GM21723 (cell line): ENCODE data around the gene DHRS7B.
"Not testable (repeated sequence)": the region's sequence is repeated elsewhere in the genome, so short reads cannot be mapped to it uniquely, and the experiment has no call there.

Experiments used
- ATAC-seq: cut with Tn5 transposase; IDR thresholded peaks from one replicate; pipeline ENCODE4 v1.9.1; 2021; ENCODE audit warnings: mild to moderate bottlenecking, moderate library complexity; ENCODE audit not compliant: unreplicated experiment

Gene DHRS7B

DNA sequence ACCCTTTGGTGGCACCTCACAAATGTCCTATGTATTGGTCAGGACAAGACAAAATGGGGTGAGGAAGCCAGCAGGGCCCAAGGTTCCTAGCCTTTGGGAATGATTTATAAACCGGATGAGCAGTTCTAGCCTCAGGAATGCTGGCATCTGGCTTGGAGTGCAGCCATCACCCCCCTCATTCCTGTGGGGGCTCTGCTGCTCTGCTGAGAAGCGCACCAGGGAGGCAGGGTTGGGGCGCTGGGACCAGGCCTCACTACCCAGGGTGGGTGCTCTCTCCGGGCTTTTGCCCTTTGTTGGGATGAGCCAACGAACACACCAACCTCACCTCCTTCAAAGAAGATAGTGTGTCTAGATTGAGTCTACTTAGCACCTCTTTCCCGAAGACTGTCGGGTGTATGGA, 47.9 kb downstream of the DHRS7B start:
- ATAC-seq, result no peak

DNA sequence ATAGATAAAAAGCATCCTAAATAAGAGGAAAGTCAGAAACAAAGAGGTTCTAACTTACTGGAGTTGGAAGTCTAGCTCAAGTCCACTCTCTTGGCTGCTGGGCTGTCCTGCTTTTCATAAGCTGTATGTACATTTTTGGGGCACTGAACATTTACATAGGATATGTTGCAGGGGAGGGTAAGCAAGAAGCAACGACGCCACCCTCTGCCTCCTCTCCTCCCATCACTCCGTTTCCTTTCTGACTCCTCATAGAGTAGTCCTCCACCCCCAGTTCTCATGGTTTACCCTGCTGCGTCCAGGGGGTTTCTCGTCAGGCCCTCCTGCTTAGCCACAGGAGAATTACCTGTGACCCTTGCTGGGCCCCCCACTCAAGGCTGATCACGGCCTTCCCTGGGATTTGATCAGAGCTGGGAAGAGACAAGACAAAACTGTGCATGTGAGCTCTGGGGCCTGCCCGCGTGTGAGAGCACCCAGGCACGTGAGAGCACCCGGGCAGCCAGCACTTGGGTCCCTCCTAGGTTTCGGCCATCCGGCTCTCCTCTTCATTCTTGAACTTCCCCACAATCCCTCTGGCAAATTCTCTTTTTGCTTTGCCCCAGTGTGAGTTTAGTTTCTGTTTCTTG, 50.1 kb downstream of the DHRS7B start:
- no peak for ATAC-seq

DNA sequence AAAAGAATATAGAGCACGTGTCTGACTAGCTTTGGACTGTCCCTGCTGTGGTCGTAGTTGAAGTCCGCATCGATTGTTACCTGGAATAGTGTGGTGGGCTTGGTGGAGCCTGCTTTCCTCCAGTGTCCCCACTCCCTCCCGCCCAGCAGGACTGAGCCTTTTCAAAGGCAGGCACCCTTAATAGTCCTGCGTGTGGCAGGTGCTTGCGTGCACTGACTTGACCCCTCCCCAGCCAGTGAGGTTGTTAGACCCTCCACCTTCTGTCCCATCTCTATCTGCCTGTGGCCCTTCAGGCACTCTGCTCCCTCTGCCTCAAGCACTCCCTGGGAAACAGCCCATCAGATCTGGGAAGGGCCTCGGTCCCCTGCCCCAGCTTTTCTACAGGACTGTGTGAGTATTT, 50.6 kb downstream of the DHRS7B start:
- ATAC-seq, result no peak

DNA sequence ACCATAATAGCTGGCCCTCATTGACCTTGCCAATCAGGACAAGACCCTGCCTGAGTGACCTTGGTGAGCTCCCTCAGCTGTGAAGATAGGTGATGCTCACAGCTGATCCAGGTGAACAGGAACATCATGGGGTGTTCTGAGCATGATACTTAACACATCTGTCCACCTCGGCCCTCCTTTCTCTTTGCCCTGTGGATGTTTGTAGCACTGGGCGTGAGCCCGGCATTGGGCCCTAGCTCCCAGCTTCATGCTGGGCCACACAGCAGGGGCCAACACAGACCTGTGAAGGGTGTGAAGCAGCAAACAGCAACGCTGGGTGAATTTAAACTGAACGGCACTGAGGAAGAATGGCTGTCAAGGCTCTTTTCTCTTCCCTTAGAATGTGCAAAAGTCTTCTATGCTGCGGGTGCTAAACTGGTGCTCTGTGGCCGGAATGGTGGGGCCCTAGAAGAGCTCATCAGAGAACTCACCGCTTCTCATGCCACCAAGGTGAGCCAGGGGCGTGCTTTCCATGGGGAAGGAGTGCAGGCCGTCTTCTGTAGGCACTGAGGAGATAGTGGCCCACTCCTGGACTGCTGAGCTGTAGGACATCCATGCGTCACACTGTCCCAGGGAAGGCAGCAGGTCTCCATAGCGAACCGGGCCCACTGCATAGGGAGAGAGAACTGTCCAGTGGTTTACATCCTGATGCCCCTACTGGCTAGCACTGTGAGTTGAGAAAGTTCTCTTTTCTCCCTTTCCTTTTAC, 51.3 kb downstream of the DHRS7B start:
- no peak for ATAC-seq

DNA sequence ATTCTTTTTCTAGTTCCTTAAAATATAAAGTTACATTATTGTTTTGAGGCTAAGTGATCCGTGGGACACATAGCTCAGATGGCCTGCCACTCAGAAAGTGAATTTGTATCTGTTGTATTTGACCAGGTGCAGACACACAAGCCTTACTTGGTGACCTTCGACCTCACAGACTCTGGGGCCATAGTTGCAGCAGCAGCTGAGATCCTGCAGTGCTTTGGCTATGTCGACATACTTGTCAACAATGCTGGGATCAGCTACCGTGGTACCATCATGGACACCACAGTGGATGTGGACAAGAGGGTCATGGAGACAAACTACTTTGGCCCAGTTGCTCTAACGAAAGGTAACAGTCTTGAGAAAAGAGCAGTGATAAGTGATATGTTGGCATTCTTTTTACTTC, 56.7 kb downstream of the DHRS7B start:
- no peak for ATAC-seq

DNA sequence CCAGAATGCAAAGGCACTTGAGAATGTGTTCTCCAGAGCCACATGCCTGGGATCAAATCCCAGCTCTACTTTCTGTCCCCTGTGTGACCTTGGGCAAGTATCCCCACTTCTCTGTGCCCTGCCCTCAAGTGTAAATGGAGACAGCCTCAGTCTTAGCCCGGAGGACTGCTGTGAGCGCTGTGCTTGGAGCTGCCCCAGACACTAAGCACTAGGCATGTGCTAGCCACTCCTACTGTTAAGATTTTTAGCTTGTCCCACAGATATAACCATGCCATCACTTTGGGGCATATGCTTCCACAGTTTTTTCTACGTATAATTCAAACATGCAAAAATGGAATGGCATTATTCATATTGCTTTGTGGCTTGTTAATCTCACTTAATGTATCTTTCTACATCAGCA, 57.8 kb downstream of the DHRS7B start:
- no peak for ATAC-seq

DNA sequence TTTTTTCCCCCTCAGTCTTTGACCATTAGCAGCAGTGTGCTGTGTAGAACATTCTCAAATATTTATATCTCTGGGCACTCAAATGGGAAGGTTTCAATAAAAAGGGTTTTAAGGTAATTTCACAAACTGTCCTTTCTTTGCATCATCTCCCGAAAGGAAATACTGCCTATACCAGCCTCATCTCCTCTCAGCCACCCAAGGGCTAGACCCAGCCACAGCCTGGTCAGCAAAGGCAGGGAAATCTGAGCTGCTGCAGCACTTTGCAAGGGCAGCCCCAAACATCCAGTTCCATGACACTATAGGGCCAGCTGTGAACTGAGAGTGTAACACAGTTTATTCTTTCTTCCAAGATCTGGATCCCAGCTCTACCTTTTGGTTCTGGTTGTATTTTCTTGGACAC, 58.3 kb downstream of the DHRS7B start:
- ATAC-seq, result no peak

DNA sequence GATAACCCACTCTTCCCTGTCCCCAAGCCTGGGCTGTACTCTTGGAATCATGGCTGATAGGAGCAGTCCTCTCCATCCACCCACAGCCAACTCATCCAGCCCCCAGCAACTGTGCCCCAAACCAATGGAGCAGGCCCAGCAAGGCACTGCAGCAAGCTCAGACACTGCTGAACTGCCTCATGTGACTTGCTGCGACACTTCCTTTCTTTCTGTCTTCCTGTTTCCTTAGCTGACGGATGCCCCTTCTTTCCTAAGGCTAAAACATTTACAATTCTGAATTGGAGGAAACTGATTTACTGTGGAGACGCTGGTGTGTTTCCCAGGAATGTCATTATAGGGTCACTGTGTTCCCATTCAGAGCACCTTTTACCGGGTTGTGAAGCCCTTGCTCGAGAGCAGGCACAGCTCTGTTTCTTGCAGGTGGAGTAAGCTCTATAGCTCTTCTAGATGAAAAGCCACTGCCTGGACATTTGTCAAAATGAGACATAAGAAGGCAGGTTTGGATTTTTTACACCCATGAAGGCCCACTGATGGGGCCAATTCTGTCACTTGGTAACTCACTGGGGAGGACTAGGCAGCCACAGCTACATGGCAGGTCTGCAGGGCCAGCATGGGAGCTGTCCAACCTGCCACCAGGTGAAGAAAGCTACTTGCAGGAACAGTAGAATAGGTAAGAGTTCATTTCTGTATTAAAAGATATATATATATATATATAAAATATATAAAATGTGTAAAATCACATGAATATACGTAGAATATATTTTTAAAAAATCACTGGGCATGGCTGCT, 59.8 kb downstream of the DHRS7B start:
- ATAC-seq, result no peak

DNA sequence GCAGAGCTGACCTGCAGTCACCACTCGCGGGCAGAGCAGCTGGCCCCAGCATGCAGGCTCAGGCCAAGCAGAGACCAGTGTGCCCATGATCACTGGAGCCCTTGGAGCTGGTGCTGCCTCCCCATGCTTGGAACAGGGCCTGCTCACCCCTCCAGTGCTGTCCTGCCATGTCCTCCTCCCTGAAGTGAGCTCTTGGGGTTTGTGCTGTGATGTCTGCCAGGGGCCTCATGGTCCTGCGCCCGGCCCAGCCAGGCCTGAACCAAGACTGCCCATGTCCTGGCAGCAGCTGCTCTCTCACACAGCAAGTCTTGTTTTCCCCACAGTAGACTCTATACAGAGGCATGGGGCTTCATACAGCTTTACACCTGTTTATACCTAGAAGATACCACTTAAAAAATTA, 62.6 kb downstream of the DHRS7B start:
- ATAC-seq, result no peak

DNA sequence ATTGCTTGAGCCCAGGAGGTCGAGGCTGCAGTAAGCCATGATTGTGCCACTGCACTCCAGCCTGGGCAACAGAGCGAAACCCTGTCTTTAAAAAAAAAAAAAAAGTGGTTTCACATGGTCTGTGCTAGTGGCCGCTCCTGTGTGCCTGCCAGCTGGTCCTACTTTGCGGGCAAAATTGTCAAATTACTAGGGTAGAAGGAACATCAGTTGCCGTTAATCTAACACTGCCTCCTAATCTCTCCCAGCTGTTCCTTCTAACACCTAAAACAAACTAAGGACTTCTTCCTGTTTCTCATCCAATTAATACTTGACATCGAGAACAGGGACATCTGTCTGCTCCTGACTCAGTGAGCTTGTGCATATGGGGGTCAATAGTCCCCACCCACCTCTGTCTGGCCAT, 63.3 kb downstream of the DHRS7B start:
- no peak for ATAC-seq

DNA sequence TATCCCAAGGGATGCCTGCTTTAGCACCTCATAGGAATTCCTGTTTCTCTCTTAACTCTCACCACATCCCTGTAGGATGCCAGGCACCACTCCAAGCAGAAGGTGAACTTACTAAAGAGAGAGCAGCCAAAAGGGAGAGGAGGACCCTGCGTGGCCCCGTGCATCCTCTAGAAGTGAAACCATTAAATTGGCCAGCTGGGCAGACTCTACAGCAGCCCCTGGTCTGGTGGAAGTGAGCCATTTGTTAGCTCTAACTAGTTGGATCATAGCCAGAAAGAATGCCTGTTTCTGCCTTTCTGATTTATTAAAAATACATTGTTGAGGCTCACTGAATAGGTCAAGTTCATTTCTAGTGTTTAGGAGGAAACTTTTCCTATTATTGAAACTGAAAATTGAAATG, 64.9 kb downstream of the DHRS7B start:
- ATAC-seq, result no peak

DNA sequence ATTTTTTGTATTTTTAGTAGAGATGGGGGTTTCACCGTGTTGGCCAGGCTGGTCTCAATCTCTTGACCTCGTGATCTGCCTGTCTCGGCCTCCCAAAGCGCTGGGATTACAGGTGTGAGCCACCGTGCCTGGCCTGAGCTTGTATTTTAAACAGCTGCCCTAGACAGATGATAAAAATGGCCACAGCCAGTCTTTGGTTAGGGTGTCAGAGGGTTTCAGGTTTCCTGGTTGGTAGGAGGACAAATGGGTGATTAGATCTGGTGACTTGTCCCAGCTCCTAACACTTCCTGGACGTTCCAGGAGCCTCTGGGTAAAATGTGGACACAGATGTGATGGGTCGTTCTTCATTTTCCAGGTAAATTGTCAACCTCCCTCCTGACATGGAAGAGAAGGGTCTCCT, 65.7 kb downstream of the DHRS7B start:
- ATAC-seq, result not testable (repeated sequence)

DNA sequence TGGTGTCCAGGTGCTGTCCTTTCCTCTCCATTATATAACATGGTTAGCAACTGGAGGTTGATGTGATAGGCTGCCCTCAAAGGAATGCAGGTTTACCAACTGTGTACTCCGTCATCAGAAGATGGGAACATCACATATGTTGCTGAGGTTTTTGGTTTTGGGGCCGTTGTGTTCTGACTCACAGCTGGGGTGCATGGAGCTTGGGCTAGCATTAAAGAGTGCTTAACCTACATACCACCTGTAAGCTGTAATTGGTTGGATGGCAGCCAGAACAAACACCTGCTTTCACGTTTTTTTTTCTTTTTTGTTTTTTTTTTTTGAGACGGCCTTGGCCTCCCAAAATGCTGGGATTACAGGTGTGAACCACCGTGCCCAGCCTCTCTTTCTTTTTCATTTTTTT, 66.3 kb downstream of the DHRS7B start:
- no peak for ATAC-seq

DNA sequence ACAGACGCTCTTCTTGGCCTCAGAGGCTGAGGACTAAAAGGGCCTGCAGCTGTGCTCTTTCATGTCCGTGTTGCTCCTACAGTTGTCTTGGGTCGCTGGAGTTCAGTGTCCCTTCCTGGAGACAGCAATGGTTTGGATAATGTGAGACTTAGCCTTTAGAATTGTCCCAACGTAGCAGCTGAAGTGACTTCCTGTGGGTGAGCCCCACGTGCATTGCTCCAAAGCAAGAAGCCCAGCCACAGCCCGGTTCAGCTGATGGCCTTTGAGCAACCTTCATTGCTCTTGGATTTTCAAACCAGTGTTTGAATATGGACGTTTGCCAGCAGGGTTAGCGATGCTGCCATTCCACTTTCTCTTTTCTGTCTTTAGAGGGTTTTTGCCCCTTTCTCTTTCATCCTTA, 67.5 kb downstream of the DHRS7B start:
- ATAC-seq, result no peak

DNA sequence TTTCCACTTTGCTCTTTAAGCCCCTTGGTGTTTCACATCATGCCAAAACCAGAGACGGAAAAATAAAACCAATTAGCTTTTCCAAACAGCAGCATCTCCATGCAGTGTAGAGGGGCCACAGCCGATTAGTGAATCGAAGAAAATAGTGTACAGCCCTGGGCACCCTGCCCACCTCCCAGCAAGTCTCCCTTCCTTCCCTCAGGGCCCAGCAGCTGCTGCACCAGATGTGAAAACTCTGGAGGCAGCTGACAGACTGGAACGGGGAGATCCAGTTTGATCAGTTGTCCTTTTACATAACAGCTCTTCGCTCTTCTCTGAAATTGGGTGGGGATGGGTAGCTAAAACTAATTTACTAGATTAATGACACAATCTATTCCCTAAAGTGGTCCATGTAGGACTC, 67.9 kb downstream of the DHRS7B start:
- ATAC-seq, result no peak

DNA sequence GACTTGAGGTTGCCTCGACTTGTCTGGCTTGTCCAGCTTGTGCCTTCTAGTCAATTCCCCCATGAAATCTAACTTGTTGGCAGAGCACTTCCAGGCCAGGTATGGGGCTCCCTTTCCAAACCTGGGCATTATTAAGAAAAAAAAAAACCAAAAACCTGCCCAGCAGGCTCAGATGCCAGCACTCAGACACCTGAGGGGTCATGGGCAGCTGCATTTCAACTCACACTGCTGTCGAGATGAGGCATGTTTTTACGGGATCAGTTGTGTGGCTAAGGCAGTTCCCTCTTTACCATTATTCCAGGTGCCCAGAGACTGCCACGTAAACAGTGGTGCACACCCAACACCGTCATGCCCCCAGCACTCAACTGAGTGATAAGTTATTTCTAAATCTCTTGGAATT, 69.4 kb downstream of the DHRS7B start:
- ATAC-seq, result no peak

DNA sequence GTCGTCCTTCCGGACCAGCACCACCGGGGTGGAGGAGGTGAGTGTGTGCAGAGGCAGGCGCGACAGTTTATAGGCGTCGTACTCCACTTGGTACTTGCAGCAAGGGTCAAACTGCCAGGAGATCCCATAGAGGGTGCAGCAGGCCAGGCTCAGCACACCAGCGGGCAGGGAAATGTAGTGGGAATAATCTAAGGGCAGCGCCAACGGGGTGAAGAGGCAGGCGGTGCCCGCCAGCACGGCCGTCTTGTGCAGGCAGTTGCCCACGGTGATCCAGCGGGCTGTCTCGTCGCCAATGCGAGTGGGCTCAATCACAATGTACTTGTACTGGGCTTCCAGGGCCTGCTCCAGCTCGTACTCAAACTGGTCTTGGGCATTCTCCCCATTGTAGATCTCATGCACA, 71.6 kb downstream of the DHRS7B start:
- no peak for ATAC-seq

DNA sequence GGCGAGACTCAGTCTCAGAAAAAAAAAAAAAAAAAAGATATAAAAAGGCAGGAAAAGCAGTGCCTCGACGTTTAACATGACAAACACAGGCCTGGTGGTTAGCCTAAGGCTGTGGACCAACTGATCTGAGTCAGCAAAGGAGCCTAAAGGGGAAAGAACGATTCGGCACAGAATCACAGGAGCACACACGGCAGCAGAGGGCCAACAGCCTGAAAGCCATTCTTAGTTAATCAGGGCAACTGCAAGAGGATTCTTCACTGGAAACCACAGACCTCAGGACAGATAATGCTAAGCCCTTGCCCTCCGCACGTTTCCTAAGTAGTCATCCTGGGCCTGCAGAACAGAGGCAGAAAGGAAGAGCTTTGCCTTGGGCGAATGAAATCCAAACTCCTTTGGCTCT, 72.5 kb downstream of the DHRS7B start:
- no peak for ATAC-seq

DNA sequence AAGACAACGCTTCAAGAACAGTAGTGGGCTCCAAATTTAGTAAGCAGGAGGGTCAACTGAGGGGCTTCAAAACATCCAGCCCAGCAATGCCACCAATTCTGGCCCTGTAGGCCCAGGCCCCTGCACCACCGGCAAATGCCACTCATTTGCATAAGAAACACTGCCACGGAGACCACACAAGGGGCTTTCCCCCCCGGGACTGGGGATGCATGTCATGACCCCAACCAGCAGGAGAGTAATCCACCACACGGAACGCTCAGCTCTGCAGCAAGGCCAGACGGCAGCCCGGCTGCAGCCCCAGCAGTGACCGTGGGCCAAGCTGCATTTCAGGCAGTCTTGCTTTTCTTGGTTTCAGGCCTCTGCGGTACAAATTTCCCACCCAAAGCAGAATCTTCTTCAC, 73.1 kb downstream of the DHRS7B start:
- no peak for ATAC-seq

DNA sequence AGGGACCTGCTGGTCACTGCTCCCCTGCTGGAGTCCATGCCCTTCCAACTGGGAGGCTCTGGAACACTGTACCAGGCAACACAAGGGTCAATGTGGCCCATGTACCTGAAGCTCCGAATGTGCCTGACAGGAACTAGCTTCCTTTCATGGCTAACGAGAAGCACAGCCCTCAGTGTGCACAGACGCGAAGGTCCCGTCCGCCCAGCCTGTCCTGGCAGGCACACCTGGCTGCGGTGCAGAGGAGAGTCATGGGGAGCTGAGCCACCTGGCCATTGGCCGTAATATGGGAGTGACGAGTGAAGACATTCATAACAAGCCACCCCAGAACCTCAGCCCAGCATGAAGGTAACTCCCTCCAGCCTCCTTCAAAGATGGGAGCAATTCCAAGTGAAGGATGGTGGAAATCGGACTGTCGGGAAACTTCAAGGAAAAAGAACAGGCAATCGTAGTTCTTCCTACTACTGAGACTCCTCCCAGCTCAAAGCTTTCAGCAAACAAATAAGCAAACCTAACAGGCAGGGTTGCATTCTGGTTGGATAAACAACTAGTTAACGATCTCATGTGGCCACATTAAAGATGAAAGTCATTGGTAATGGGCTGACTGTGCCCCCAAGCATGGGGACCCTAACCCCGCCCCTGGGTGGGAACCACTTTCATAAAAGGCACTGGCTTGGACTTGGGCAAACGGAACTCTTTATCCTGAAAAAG, 74.0 kb downstream of the DHRS7B start:
- ATAC-seq, result no peak

DNA sequence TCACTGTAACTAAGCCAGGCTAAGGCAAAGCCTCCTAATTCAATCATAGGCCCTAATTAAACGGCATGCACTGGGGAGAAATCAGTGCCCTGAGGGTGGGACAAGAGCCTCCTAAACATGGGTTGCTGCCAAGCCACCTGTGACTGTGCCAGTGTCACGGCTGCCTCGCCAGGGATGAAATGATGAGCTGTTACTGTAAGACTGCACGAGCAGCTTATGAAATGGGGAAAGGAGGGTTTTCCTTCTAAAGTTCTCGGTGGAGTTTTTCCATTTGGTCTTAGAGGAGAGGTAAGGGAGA, 74.5 kb downstream of the DHRS7B start:
- ATAC-seq, result no peak

DNA sequence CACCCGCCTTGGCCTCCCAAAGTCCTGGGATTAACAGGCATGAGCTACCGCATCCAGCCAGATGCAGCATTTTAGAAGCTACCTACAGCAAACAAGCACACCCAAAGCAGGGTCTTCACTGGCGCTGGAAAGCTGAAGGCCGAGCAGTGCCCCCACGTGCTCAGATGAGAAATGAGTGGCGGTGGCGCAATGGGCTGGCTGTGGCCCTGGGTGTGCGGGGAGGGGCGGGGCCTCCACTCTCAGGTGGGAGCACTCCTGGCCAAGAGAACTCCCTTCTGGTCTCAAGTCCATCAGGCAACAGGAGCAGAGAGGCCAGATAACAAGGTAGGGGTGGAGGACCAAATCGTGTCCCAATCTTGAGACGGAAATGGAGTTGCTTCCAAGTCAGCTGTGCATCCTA, 75.1 kb downstream of the DHRS7B start:
- ATAC-seq, result no peak
